AG09309 (cell line): ENCODE data around the gene GLT8D2.

Experiments
- DNase-seq: peaks from one replicate; pipeline ENCODE4 v3.0.0-alpha.2; 2010; ENCODE audit warnings: low read depth
- H3K4me3 ChIP-seq: 2 replicates; pipeline ENCODE4 v1.5.1; 2011; ENCODE audit warnings: mild to moderate bottlenecking, low read depth, low read length, moderate library complexity; ENCODE audit not compliant: control insufficient read depth
- CTCF ChIP-seq: IDR thresholded peaks from 2 replicates; pipeline ENCODE4 v1.5.1; 2011; ENCODE audit warnings: mild to moderate bottlenecking, low read depth, low read length, inconsistent platforms; ENCODE audit not compliant: insufficient read depth, control insufficient read depth; ENCODE audit errors: missing control alignments

Gene GLT8D2

GRCh38 chr12:104080764-104081163, 30.8 kb upstream of the GLT8D2 start:
- no peak overlapping the region for H3K4me3 ChIP-seq
- no peak for TF ChIP-seq CTCF
- no peak for DNase-seq

GRCh38 chr12:104079024-104079423, 29.0 kb upstream of the GLT8D2 start:
- H3K4me3 ChIP-seq: no peak overlapping the region
- TF ChIP-seq CTCF: no peak
- DNase-seq: no peak

- no peak for DNase-seq
- no peak for TF ChIP-seq CTCF
- no peak overlapping the region for H3K4me3 ChIP-seq
Measured at GRCh38 chr12:104073699-104074098, 23.7 kb upstream of the GLT8D2 start.

GRCh38 chr12:104072099-104072498, 22.1 kb upstream of the GLT8D2 start:
- no peak for DNase-seq
- H3K4me3 ChIP-seq: no peak overlapping the region
- no peak for TF ChIP-seq CTCF

- no peak for DNase-seq
- peak overlapping the region; percentile 65 for H3K4me3 ChIP-seq
- TF ChIP-seq CTCF: no peak
Measured at GRCh38 chr12:104064842-104065427, 14.9 kb upstream of the GLT8D2 start.

- no peak for TF ChIP-seq CTCF
- peak within 1 kb of the TSS; percentile 65 for H3K4me3 ChIP-seq
- DNase-seq: peak; percentile 52
Measured at GRCh38 chr12:104064031-104064841, 14.2 kb upstream of the GLT8D2 start, which contains the start of gene HCFC2. Gene HCFC2 (plus strand): TSS chr12:104064531. CDS start chr12:104064561, 30 bp downstream.
